ENCODE data around the gene ATP9B. TPM values are rescaled to one million over a fixed set of nuclear protein-coding genes. Genes with fewer than 3 reads are reported as not detected.
A peak's percentile ranks its signal among the peaks of the same experiment; 100 is the strongest.

The ATP9B gene
- total and polyA plus RNA-seq, 4 donors, result 12.6 to 77.0 (median 29.9) TPM

DNA sequence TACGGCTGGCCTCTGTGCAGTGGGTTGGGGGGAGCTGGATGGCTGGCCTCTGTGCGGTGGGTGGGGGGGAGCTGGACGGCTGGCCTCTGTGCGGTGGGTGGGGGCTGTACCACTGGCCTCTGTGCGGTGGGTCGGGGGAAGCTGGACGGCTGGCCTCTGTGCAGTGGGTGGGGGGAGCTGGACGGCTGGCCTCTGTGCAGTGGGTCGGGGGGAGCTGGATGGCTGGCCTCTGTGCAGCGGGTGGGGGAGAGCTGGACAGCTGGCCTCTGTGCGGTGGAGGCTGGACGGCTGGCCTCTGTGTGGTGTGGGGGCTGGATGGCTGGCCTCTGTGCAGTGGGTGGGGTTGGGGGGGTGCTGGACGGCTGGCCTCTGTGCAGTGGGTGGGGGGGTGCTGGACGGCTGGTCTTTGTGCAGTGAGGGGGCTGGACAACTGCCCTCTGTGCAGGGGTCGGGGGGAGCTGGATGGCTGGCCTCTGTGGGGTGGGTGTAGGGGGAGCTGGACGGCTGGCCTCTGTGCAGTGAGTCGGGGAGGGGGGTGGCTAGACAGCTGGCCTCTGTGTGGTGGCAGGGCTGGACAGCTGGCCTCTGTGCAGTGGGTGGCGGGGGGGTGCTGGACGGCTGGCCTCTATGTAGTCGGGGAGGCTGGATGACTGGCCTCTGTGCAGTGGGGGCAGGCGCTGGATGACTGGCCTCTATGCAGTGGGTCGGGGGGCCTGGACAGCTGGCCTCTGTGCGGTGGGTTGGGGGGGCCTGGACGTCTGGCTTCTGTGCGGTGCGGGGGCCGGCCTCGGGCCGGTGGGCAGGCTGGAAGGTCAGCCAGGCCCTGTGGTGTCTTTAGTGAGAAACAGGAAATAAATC, 358.4 kb downstream of the ATP9B start:
- peaks cover 0 to 3% (median 0%) of the 10 kb centered on the region in 4 donors for H3K36me3 ChIP-seq (ENCODE audit: control insufficient read depth in 4 of 4, insufficient read depth in 4 of 4, low read length in 4 of 4)
- DNase-seq (peak in 1 of 3 donors; percentile 11), ATAC-seq (ENCODE audit: insufficient read depth, low FRiP score) (no peak)

More for the DNA sequence above, 358.4 kb downstream of the ATP9B start:
- H3K4me1 ChIP-seq (ENCODE audit: control insufficient read depth in 5 of 5, insufficient read depth in 5 of 5, low read length in 5 of 5), result peaks cover 0 to 10% (median 2%) of the 10 kb centered on the region in 5 donors
- H3K9me3 ChIP-seq (ENCODE audit: control insufficient read depth in 4 of 4, insufficient read depth in 3 of 4, low read length in 3 of 4), result no peaks in the 10 kb centered on the region
- TF ChIP-seq, protein P1, sequence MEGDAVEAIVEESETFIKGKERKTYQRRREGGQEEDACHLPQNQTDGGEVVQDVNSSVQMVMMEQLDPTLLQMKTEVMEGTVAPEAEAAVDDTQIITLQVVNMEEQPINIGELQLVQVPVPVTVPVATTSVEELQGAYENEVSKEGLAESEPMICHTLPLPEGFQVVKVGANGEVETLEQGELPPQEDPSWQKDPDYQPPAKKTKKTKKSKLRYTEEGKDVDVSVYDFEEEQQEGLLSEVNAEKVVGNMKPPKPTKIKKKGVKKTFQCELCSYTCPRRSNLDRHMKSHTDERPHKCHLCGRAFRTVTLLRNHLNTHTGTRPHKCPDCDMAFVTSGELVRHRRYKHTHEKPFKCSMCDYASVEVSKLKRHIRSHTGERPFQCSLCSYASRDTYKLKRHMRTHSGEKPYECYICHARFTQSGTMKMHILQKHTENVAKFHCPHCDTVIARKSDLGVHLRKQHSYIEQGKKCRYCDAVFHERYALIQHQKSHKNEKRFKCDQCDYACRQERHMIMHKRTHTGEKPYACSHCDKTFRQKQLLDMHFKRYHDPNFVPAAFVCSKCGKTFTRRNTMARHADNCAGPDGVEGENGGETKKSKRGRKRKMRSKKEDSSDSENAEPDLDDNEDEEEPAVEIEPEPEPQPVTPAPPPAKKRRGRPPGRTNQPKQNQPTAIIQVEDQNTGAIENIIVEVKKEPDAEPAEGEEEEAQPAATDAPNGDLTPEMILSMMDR (IDR thresholded peaks at IDR 0.05; ENCODE audit: control extremely low read depth, extremely low read depth), result no peak
- no peak overlapping the region for H3K4me3 ChIP-seq
- WGBS, 2 donors, result 85 to 89% methylated on average over 29 of the region's 29 CpGs
- H3K27me3 ChIP-seq (ENCODE audit: control insufficient read depth in 3 of 3, insufficient read depth in 3 of 3, low read length in 2 of 3), result peaks cover 0 to 5% (median 0%) of the 10 kb centered on the region in 3 donors
- no peak overlapping the region for H3K27ac ChIP-seq (ENCODE audit: low read depth in 1 of 2, low read length in 1 of 2)
- no peak overlapping the region for H3K9ac ChIP-seq (ENCODE audit: insufficient read depth in 1 of 2, low read length in 2 of 2)

Other genes with a start within 250 kb of the ATP9B start
- gene SALL3, start 89.6 kb upstream of the ATP9B start, total RNA-seq, result under 1 TPM in 1 of 2 donors, not detected in 1; 0.28 TPM
- not detected for gene SALL3, start 89.6 kb upstream of the ATP9B start, polyA plus RNA-seq

Data from lung (tissue), 12 donors.